ENCODE measurements around the gene EPYC. TPM values are rescaled to one million over a fixed set of nuclear protein-coding genes. Genes with fewer than 3 reads are reported as not detected.

EPYC gene
- total RNA-seq, 1 experiment from 2014 or later, result not detected

- BruUV-seq (replicated peaks), result no TSS peak
- no peak for TF ChIP-seq EZH2 (IDR thresholded peaks at IDR 0.05; ENCODE audit: borderline replicate concordance, low read depth, low read length, poor library complexity, severe bottlenecking)
- TF ChIP-seq CTCF (conservative IDR thresholded peaks at IDR 0.05; ENCODE audit: low read depth, low read length), result no peak
- ChIA-PET CTCF (no interaction called here), POLR2A (ENCODE audit: low non-redundant PET) (no interaction called here)
- Histone ChIP-seq H3K27me3 (replicated peaks; ENCODE audit: insufficient read depth, low read depth, low read length, poor library complexity) (no peaks in the 10 kb centered on the region), H3K36me3 (ENCODE audit: insufficient read depth, low read length, poor library complexity, severe bottlenecking) (no peaks in the 10 kb centered on the region), H3K4me3 (ENCODE audit: low read depth, low read length, poor library complexity, severe bottlenecking) (no peak overlapping the region), H3K27ac (ENCODE audit: low read depth, low read length, poor library complexity, severe bottlenecking) (no peak overlapping the region), H3K9me3 (ENCODE audit: low read depth, low read length, poor library complexity, severe bottlenecking) (no peaks in the 10 kb centered on the region), H3K4me1 (ENCODE audit: insufficient read depth, low read length, poor library complexity, severe bottlenecking) (no peaks in the 10 kb centered on the region)
- no peak for DNase-seq (ENCODE audit: low spot score)
- intact Hi-C loops (cut with micrococcal nuclease; ENCODE audit: unreplicated experiment), result no loop called here
Measured at GRCh38 chr12:90951432-90952105, 53.2 kb downstream of the EPYC start.

GRCh38 chr12:90947869-90948268 is 56.9 kb downstream of the EPYC start:
- no peak for DNase-seq (ENCODE audit: low spot score)
- TF ChIP-seq CTCF (conservative IDR thresholded peaks at IDR 0.05; ENCODE audit: low read depth, low read length) (no peak), EZH2 (IDR thresholded peaks at IDR 0.05; ENCODE audit: borderline replicate concordance, low read depth, low read length, poor library complexity, severe bottlenecking) (no peak)
- intact Hi-C loops (cut with micrococcal nuclease; ENCODE audit: unreplicated experiment), result no loop called here
- H3K9me3 ChIP-seq (ENCODE audit: low read depth, low read length, poor library complexity, severe bottlenecking), result no peaks in the 10 kb centered on the region
- H3K36me3 ChIP-seq (ENCODE audit: insufficient read depth, low read length, poor library complexity, severe bottlenecking), result no peaks in the 10 kb centered on the region
- CTCF ChIA-PET, result no interaction called here
- H3K4me3 ChIP-seq (ENCODE audit: low read depth, low read length, poor library complexity, severe bottlenecking), result no peak overlapping the region
- BruUV-seq (replicated peaks), result no TSS peak
- POLR2A ChIA-PET (ENCODE audit: low non-redundant PET), result no interaction called here
- no peaks in the 10 kb centered on the region for H3K4me1 ChIP-seq (ENCODE audit: insufficient read depth, low read length, poor library complexity, severe bottlenecking)
- H3K27ac ChIP-seq (ENCODE audit: low read depth, low read length, poor library complexity, severe bottlenecking), result no peak overlapping the region
- H3K27me3 ChIP-seq (replicated peaks; ENCODE audit: insufficient read depth, low read depth, low read length, poor library complexity), result no peaks in the 10 kb centered on the region

DNA sequence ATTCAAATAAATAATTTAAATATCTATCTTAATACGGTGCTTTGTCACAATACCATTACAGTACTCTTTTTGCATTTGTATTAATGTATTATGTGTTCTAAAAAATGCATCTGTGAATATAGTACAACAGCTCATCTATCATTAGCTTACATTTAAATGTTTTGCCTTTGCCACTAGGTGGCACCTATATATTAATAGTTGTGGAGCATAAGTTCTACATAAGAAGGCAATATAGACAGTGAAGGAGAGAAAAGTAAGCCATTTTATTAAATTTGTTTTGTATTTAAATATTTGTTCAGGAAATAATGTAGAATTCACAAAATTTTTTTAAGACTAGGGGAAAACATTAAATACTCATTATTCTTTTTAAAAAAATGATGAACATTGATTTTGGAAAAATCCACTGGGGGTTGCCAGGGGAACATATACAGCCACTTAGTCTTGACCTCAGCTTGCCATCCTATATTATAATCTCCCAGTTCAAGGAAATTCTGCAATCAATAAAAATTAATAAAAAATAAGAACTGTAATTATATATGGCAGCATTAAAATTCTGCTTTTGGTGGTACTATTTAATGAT is 59.6 kb downstream of the EPYC start:
- Histone ChIP-seq H3K27me3 (replicated peaks; ENCODE audit: insufficient read depth, low read depth, low read length, poor library complexity) (no peaks in the 10 kb centered on the region), H3K9me3 (ENCODE audit: low read depth, low read length, poor library complexity, severe bottlenecking) (no peaks in the 10 kb centered on the region), H3K4me3 (ENCODE audit: low read depth, low read length, poor library complexity, severe bottlenecking) (no peak overlapping the region), H3K36me3 (ENCODE audit: insufficient read depth, low read length, poor library complexity, severe bottlenecking) (no peaks in the 10 kb centered on the region), H3K4me1 (ENCODE audit: insufficient read depth, low read length, poor library complexity, severe bottlenecking) (no peaks in the 10 kb centered on the region), H3K27ac (ENCODE audit: low read depth, low read length, poor library complexity, severe bottlenecking) (no peak overlapping the region)
- CTCF ChIA-PET, result interaction anchor here (0.7 to 1.1 kb wide), 3 partner anchors 76 to 410 kb away, joined by 3 to 10 read pairs (median 3); no protein-coding TSS in a partner anchor
- peak; percentile 65 for DNase-seq (ENCODE audit: low spot score)
- POLR2A ChIA-PET (ENCODE audit: low non-redundant PET), result no interaction called here
- TF ChIP-seq EZH2 (IDR thresholded peaks at IDR 0.05; ENCODE audit: borderline replicate concordance, low read depth, low read length, poor library complexity, severe bottlenecking) (no peak), CTCF (conservative IDR thresholded peaks at IDR 0.05; ENCODE audit: low read depth, low read length) (peak; percentile 75)
- BruUV-seq (replicated peaks), result no TSS peak
- intact Hi-C loops (cut with micrococcal nuclease; ENCODE audit: unreplicated experiment), result no loop called here
